IPS-11a (cell line): Measurements from ENCODE around the gene SEMA6A.
"Not testable (repeated sequence)": the region's sequence is repeated elsewhere in the genome, so short reads cannot be mapped to it uniquely, and the experiment has no call there.

ENCODE experiments used
- H3K4me3 ChIP-seq: one replicate; pipeline ENCODE4 v1.5.1; 2013; ENCODE audit warnings: low read depth, low read length, control low read depth

SEMA6A gene

GRCh38 chr5:116524051-116524904 is 50.3 kb downstream of the SEMA6A start:
- no peak overlapping the region for H3K4me3 ChIP-seq

DNA sequence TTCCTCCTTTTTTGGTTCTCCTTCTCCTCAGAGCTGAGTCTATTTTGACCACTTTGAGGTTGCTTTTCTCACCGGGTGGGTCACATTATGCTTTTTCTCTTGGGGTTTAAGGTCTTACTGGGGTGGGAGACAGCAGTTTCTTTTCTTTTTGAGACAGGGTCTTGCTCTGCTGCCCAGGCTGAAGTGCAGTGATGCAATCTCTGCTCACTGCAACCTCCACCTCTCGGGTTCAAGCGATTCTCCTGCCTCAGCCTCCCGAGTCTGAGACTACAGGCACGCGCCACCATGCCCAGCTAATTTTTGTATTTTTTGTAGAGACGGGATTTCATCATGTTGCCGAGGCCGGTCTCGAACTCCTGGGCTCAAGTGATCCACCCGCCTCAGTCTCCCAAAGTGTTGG is 51.4 kb downstream of the SEMA6A start:
- not testable (repeated sequence) for H3K4me3 ChIP-seq

GRCh38 chr5:116522356-116523136 is 52.1 kb downstream of the SEMA6A start:
- no peak overlapping the region for H3K4me3 ChIP-seq

- H3K4me3 ChIP-seq = no peak overlapping the region
Measured at GRCh38 chr5:116521173-116521872, 53.3 kb downstream of the SEMA6A start.

DNA sequence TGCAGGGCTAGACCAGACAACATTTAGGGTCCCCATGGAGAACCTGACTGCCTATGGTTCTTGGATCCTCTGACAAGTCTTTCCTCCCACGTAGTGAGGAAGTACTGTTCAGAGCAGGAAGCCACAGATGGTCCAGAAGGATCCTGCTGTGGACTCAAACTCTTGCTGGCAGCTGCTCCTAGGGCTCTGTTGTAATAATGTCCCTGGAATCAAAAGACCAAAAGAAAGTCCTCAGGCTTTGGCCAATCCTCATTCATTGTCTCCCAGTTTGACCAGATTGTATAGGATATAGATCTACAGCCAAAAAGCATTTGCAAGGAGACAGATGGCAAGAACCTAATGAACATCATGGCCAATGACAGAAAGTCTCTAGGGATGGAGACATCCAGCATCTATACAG is 53.9 kb downstream of the SEMA6A start:
- no peak overlapping the region for H3K4me3 ChIP-seq

DNA sequence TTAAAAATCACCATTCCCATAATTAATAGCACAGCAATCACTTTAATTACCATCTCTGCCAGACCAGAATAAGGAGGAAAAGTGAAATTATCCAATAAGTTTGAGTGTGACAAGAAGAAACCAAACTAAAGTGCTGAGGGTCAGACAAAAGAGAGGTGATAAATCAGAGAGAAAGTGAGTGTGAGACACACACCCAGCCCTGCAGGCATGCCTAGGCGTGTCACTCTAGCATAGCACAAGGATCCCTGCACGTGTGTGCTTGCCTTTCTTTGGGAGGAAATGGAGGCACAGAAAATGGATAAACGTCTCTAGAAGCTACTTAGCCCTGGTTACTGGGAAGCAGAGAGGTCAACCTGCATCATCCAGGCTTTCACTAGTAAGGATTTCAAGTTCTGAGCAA is 56.2 kb downstream of the SEMA6A start:
- no peak overlapping the region for H3K4me3 ChIP-seq

- H3K4me3 ChIP-seq = no peak overlapping the region
Measured at GRCh38 chr5:116517488-116517887, 57.1 kb downstream of the SEMA6A start.

- H3K4me3 ChIP-seq = no peak overlapping the region
Measured at GRCh38 chr5:116516021-116516420, 58.6 kb downstream of the SEMA6A start.

GRCh38 chr5:116514421-116514970 is 60.1 kb downstream of the SEMA6A start:
- no peak overlapping the region for H3K4me3 ChIP-seq

DNA sequence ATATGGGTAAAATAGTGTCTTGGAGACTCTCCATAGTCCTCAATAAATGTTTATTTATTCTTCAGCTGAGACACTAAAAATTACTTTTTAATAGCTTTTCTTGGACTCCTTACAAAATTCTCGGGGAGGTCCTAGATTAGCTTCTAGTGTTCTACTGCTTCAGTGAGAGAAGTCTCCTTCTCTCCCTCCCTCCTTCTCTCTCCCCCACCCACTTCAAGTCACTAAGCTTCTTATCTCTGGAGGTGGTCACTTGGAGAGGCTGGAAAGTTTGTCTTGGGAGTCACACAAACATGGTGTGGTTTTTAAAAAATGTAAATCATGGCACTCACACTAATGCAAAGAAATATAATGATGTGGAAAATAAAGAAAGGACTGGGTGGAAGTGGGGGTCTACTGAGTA is 64.1 kb downstream of the SEMA6A start:
- H3K4me3 ChIP-seq = no peak overlapping the region

GRCh38 chr5:116509483-116510244 is 65.0 kb downstream of the SEMA6A start:
- no peak overlapping the region for H3K4me3 ChIP-seq

DNA sequence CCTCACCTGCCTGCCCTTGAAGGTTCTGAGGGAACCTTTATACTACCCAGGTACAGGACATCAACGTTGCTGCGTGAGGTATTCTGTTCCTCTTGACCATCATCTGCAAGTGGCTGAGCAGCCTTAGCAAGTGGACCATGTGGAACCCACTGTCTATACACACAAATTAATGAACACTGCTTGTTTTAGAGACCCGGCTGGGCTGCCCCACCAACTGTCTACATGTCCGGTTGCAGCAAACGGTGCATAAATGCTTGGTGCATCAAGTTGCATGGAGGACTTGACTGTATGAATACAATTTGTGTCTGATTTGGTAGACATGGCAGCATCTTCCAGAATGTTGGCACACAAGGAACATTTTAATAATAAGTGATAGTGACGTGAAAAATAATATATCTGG is 65.8 kb downstream of the SEMA6A start:
- no peak overlapping the region for H3K4me3 ChIP-seq

DNA sequence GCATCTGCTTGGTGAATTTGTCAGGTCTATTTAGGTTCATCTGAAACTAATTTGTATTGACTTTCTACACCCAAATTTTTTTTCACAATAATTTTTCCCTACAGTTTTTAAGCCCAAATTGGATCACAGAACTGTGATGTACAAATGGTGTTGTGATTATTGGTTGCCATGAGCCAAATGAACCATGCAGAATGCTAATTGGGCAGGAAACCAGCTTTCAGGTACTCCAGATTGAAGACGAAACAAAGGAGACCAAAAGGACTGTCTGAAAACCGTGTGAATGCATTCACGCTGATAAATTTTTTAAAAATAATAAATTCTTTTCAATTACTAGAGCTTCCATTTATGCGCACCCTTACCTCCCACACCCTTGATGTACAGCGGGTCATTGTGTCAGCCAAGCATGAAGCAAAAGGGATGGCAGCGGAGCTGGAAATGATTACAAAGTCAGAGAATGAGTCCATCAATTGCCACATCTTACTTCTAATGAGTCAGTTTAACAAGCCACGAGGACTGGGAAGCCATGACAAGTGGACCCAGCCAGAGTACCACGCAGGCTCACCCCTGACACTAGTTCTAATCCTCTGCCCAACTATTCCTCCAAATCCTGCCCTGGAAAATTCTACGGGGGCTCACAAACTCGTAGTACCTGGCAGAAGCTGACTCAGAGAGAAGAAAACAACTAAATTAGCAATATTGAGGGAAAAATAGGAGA is 66.5 kb downstream of the SEMA6A start:
- H3K4me3 ChIP-seq = no peak overlapping the region

- H3K4me3 ChIP-seq = no peak overlapping the region
Measured at GRCh38 chr5:116507051-116507537, 67.5 kb downstream of the SEMA6A start.

DNA sequence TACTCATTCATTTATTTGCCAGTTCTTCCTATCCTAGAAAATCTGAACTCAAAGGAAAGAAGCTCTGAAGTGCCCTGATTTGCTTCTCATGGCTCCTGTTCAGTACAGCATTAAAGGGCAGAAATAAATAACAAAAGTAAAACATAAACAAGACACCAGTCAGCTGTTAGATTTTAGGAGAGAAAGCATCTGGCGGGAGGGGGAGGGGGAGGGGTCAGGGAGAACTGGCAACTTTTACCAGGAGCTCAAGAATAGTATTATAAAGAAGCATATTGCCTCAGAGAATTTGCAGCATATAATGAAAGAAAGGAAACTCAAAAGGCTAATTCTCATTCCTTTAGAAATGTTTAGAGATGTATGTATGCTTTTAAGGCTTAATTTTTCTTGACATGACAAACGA is 68.1 kb downstream of the SEMA6A start:
- H3K4me3 ChIP-seq = no peak overlapping the region

GRCh38 chr5:116504593-116505166 is 69.9 kb downstream of the SEMA6A start:
- no peak overlapping the region for H3K4me3 ChIP-seq

- H3K4me3 ChIP-seq = no peak overlapping the region
Measured at GRCh38 chr5:116502616-116503015, 72.0 kb downstream of the SEMA6A start.

DNA sequence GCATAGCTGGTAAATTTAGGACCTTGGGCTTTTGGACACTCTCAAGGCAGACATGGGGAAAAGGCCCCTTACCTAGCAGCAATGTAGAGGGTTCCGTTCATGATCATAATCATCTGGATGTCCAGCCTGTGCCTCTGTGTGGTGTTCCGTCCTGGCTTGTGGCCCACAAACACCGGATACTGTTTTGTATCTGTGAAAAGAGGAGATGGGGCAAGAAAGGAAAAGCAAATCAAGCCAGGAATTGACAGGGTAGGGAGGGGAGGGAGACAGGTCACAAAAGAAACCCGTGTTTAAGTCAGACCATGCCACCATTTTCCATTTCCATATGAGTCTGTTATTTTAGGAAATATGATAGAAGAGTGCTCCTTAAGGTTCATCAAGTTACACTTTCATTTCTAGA is 72.5 kb downstream of the SEMA6A start:
- no peak overlapping the region for H3K4me3 ChIP-seq

DNA sequence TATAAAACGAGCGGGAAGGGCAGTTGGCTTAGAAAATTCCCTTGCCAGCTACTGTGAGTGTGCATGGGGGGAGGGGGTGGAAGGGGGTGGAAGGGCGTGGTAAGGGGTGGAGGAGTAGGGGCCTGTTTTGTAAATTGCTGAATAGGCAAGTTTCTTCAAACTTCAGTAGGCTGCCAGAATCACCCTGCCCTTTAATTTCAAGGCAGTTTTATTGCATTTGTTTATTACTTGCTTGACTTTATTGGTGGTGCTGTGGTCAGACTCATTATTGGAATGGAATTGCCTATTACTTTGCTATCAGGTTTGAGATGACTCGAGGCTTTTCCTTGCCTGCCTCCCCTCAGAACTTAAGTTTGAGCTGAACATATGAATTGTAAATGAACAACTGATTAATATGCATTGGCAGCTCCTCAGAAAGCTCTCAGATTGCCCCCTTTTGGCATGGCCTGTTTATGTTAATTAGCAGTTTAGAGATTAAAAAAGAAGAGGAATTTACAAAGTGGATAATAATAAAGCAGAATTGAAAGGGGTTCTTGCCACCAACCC is 76.0 kb downstream of the SEMA6A start:
- H3K4me3 ChIP-seq = no peak overlapping the region
